H9 (cell line): ENCODE results near the gene ZDHHC1. TPM values are rescaled to one million over a fixed set of nuclear protein-coding genes. Genes with fewer than 3 reads are reported as not detected.

Source experiments
- DNase-seq: peaks from one replicate; pipeline ENCODE4 v3.0.0-alpha.2; 2017
- H2AFZ ChIP-seq: one replicate; pipeline ENCODE4 v1.6.1; 2013; ENCODE audit warnings: mild to moderate bottlenecking, low read length, control low read depth, moderate library complexity
- H2AK5ac ChIP-seq: 2 replicates; pipeline ENCODE4 v1.6.1; 2013; ENCODE audit warnings: low read length, control low read depth, mixed read lengths; ENCODE audit not compliant: insufficient read length
- H2BK120ac ChIP-seq: one replicate; pipeline ENCODE4 v1.6.1; 2013; ENCODE audit warnings: low read depth, mild to moderate bottlenecking, low read length, control low read depth, inconsistent platforms; ENCODE audit not compliant: poor library complexity, severe bottlenecking
- H2BK12ac ChIP-seq: 2 replicates; pipeline ENCODE4 v1.6.1; 2013; ENCODE audit warnings: low read length, control low read depth, mixed read lengths, low read depth; ENCODE audit not compliant: insufficient read length
- H2BK15ac ChIP-seq: 2 replicates; pipeline ENCODE4 v1.6.1; 2013; ENCODE audit warnings: low read depth, low read length, control low read depth
- H2BK20ac ChIP-seq: one replicate; pipeline ENCODE4 v1.6.1; 2013; ENCODE audit warnings: low read depth, mild to moderate bottlenecking, low read length, control low read depth, inconsistent platforms; ENCODE audit not compliant: poor library complexity, severe bottlenecking
- H2BK5ac ChIP-seq: 2 replicates; pipeline ENCODE4 v1.6.1; 2013; ENCODE audit warnings: low read length, control low read depth, mixed read lengths; ENCODE audit not compliant: insufficient read length
- H3K14ac ChIP-seq: 2 replicates; pipeline ENCODE4 v1.6.1; 2013; ENCODE audit warnings: low read length, control low read depth; ENCODE audit not compliant: insufficient read depth
- H3K18ac ChIP-seq: 2 replicates; pipeline ENCODE4 v1.6.1; 2013; ENCODE audit warnings: low read depth, mild to moderate bottlenecking, mixed read lengths, low read length, control low read depth; ENCODE audit not compliant: insufficient read length
- H3K23ac ChIP-seq: 2 replicates; pipeline ENCODE4 v1.6.1; 2013; ENCODE audit warnings: low read length, control low read depth, mixed read lengths, low read depth; ENCODE audit not compliant: insufficient read length
- H3K23me2 ChIP-seq: 2 replicates; pipeline ENCODE4 v1.6.1; 2013; ENCODE audit warnings: low read depth, mild to moderate bottlenecking, mixed read lengths, low read length, control low read depth; ENCODE audit not compliant: insufficient read length, poor library complexity, severe bottlenecking
- H3K27ac ChIP-seq: 2 replicates; pipeline ENCODE4 v1.5.1; 2013; ENCODE audit warnings: low read length, control low read depth, mixed read lengths, low read depth; ENCODE audit not compliant: insufficient read length
- H3K27me3 ChIP-seq: 2 replicates; pipeline ENCODE4 v1.6.1; 2013; ENCODE audit warnings: low read length, control low read depth, inconsistent platforms; ENCODE audit not compliant: insufficient read depth
- H3K4ac ChIP-seq: 2 replicates; pipeline ENCODE4 v1.6.1; 2013; ENCODE audit warnings: low read depth, mild to moderate bottlenecking, control low read depth, inconsistent platforms, low read length, moderate library complexity
- H3K4me1 ChIP-seq: 2 replicates; pipeline ENCODE4 v1.6.1; 2013; ENCODE audit warnings: low read length, control low read depth, inconsistent platforms; ENCODE audit not compliant: insufficient read depth
- H3K4me2 ChIP-seq: 2 replicates; pipeline ENCODE4 v1.6.1; 2013; ENCODE audit warnings: low read length, control low read depth, mixed read lengths; ENCODE audit not compliant: insufficient read length, insufficient read depth
- H3K56ac ChIP-seq: 2 replicates; pipeline ENCODE4 v1.6.1; 2013; ENCODE audit warnings: low read depth, mild to moderate bottlenecking, mixed read lengths, low read length, control low read depth; ENCODE audit not compliant: insufficient read length
- H3K79me1 ChIP-seq: 2 replicates; pipeline ENCODE4 v1.6.1; 2013; ENCODE audit warnings: low read depth, mild to moderate bottlenecking, moderate library complexity, low read length, control low read depth, inconsistent platforms; ENCODE audit not compliant: insufficient read depth, poor library complexity, severe bottlenecking
- H3K79me2 ChIP-seq: 2 replicates; pipeline ENCODE4 v1.6.1; 2013; ENCODE audit warnings: low read length, control low read depth, inconsistent platforms; ENCODE audit not compliant: insufficient read depth
- H3K9ac ChIP-seq: 2 replicates; pipeline ENCODE4 v1.6.1; 2013; ENCODE audit warnings: low read length, control low read depth, mixed read lengths; ENCODE audit not compliant: insufficient read length; ENCODE audit errors: extremely low read depth
- H3K9me3 ChIP-seq: one replicate; pipeline ENCODE4 v1.6.1; 2013; ENCODE audit warnings: low read depth, low read length, inconsistent platforms; ENCODE audit not compliant: control insufficient read depth
- H3T11ph ChIP-seq: one replicate; pipeline ENCODE4 v1.6.1; 2013; ENCODE audit warnings: mild to moderate bottlenecking, low read length, control low read depth, inconsistent platforms
- H4K20me1 ChIP-seq: one replicate; pipeline ENCODE4 v1.6.1; 2013; ENCODE audit not compliant: control insufficient read depth, insufficient read length, insufficient read depth
- H4K5ac ChIP-seq: 2 replicates; pipeline ENCODE4 v1.6.1; 2013; ENCODE audit warnings: low read depth, mild to moderate bottlenecking, mixed read lengths, low read length, control low read depth; ENCODE audit not compliant: insufficient read length
- H4K8ac ChIP-seq: replicated peaks from 2 replicates; pipeline ENCODE4 v1.6.1; 2013; ENCODE audit warnings: low read length, control low read depth, mixed read lengths, low read depth; ENCODE audit not compliant: insufficient read length
- H4K91ac ChIP-seq: 2 replicates; pipeline ENCODE4 v1.6.1; 2013; ENCODE audit warnings: low read depth, mild to moderate bottlenecking, moderate library complexity, mixed read lengths, low read length, control low read depth; ENCODE audit not compliant: insufficient read length
- H3K27ac Mint-ChIP-seq, 3 experiments: 2 replicates in 2 of 3; 3 replicates in 1 of 3; pipeline ENCODE4 v1.8.0; 2020 to 2021; ENCODE audit warnings: mixed read lengths in 3 of 3, mild to moderate bottlenecking in 1 of 3, moderate library complexity in 1 of 3
- H3K27me3 Mint-ChIP-seq: 2 replicates; pipeline ENCODE4 v1.8.0; 2021; ENCODE audit warnings: low read depth, mild to moderate bottlenecking, moderate library complexity, mixed read lengths
- H3K36me3 Mint-ChIP-seq, 3 experiments: 2 replicates in 2 of 3; 3 replicates in 1 of 3; pipeline ENCODE4 v1.8.0; 2020 to 2021; ENCODE audit warnings: low read depth in 3 of 3, mixed read lengths in 3 of 3; ENCODE audit not compliant: insufficient read depth in 1 of 3
- H3K4me1 Mint-ChIP-seq, 2 experiments: 2 replicates each; pipeline ENCODE4 v1.8.0; 2020; ENCODE audit warnings: mixed read lengths in 2 of 2
- H3K4me3 Mint-ChIP-seq, 2 experiments: 2 replicates in 1 of 2; 3 replicates in 1 of 2; pipeline ENCODE4 v1.8.0; 2020 to 2021; ENCODE audit warnings: mild to moderate bottlenecking in 2 of 2, mixed read lengths in 2 of 2, moderate library complexity in 1 of 2
- H3K9me3 Mint-ChIP-seq, 2 experiments: 2 replicates in 1 of 2; 3 replicates in 1 of 2; pipeline ENCODE4 v1.8.0; 2020; ENCODE audit warnings: mild to moderate bottlenecking in 2 of 2, mixed read lengths in 2 of 2, moderate library complexity in 1 of 2
- CTCF ChIP-seq: fragments of 200-600 bp; sonication (generic); conservative IDR thresholded peaks from 3 replicates; pipeline ENCODE4 v1.8.0; 2021; ENCODE audit warnings: antibody characterized with exemption, mild to moderate bottlenecking
- WGBS: extraction: QIAGEN DNeasy Blood & Tissue Kit; methylation state at CpG from one replicate; pipeline ENCODE4 v1.1.7; 2013; ENCODE audit warnings: missing lambda C conversion rate, low lambda C conversion rate, mixed read lengths; ENCODE audit not compliant: insufficient read length; ENCODE audit errors: extremely low coverage; 5-methylcytosine and 5-hydroxymethylcytosine counted together
- total RNA-seq: library from RNA; stranded (reverse); gene quantifications from 2 replicates; pipeline ENCODE4 v1.2.1, GENCODE V29; 2021

The ZDHHC1 gene
- total RNA-seq, 1 experiment from 2014 or later = 3.7 TPM

- no peak overlapping the region for H2BK20ac ChIP-seq
- H4K91ac ChIP-seq = no peak overlapping the region
- no peak for DNase-seq
- no peak overlapping the region for H3K23ac ChIP-seq
- H3K9me3 ChIP-seq = no peaks in the 10 kb centered on the region
- H3K27me3 Mint-ChIP-seq = peaks cover 30% of the 10 kb centered on the region
- H3K23me2 ChIP-seq = no peaks in the 10 kb centered on the region
- H3K36me3 Mint-ChIP-seq = no peaks in the 10 kb centered on the region
- no peak overlapping the region for H2BK15ac ChIP-seq
- no peaks in the 10 kb centered on the region for H3K9me3 Mint-ChIP-seq
- no peak overlapping the region for H3K4me3 Mint-ChIP-seq
- H3K4me2 ChIP-seq = no peak overlapping the region
- peaks cover 4% of the 10 kb centered on the region; the same call in 1 of the 2 replicates for H3K4me1 ChIP-seq
- no peak overlapping the region for H2AFZ ChIP-seq
- H3K79me2 ChIP-seq = no peaks in the 10 kb centered on the region
- no peaks in the 10 kb centered on the region for H4K20me1 ChIP-seq
- no peak overlapping the region for H3K4ac ChIP-seq
- H3K27me3 ChIP-seq = no peaks in the 10 kb centered on the region
- H3K27ac ChIP-seq = no peak overlapping the region
- no CpG with 5 or more reads among the region's 3 CpGs for WGBS
- no peak for TF ChIP-seq CTCF
- H3K79me1 ChIP-seq = no peaks in the 10 kb centered on the region
- H3K56ac ChIP-seq = no peak overlapping the region
- no peak overlapping the region for H3K9ac ChIP-seq
- no peak overlapping the region for H3T11ph ChIP-seq
- H2BK5ac ChIP-seq = no peak overlapping the region
- H2AK5ac ChIP-seq = no peak overlapping the region
- no peak overlapping the region for H2BK120ac ChIP-seq
- H2BK12ac ChIP-seq = no peak overlapping the region
- no peak overlapping the region for H4K8ac ChIP-seq
- H3K4me1 Mint-ChIP-seq = peaks cover 18 to 23% of the 10 kb centered on the region in 2 experiments
- H3K18ac ChIP-seq = no peak overlapping the region
- H3K14ac ChIP-seq = no peak overlapping the region
- no peak overlapping the region for H4K5ac ChIP-seq
- no peak overlapping the region for H3K27ac Mint-ChIP-seq
Observed at GRCh38 chr16:67383284-67383683, 33.0 kb downstream of the ZDHHC1 start.
